A673 (cell line): ENCODE data around the gene ITPR1. TPM values are rescaled to one million over a fixed set of nuclear protein-coding genes. Genes with fewer than 3 reads are reported as not detected.

Experiments
- BruUV-seq: library from RNA; stranded (reverse); fragments of 400-500 nt; replicated peaks from 2 replicates; lab custom pipeline; 2021; lab: Mats Ljungman, UMichigan
- CTCF ChIA-PET: fragments of 300-600 bp; sonication (Branson Sonifier 250); formaldehyde crosslinking; loops from one replicate; lab custom pipeline; 2022; ENCODE audit warnings: antibody characterized with exemption; lab: Charles Lee
- POLR2A ChIA-PET: fragments of 300-600 bp; sonication (Branson Sonifier 250); formaldehyde crosslinking; loops from one replicate; lab custom pipeline; 2022; ENCODE audit warnings: antibody characterized with exemption; ENCODE audit not compliant: low non-redundant PET; lab: Charles Lee
- DNase-seq: peaks from one replicate; pipeline ENCODE4 v3.0.0-alpha.2; 2015; ENCODE audit warnings: low spot score
- H3K27ac ChIP-seq: fragments of 200-600 bp; sonication (generic); 2 replicates; pipeline ENCODE4 v1.5.1; 2016; ENCODE audit warnings: mixed run types, low read depth, mild to moderate bottlenecking, mixed read lengths, antibody characterized with exemption, low read length; ENCODE audit not compliant: poor library complexity, severe bottlenecking
- H3K27me3 ChIP-seq: fragments of 200-600 bp; sonication (generic); replicated peaks from 2 replicates; pipeline ENCODE4 v1.6.1; 2017; ENCODE audit warnings: mixed run types, low read depth, mild to moderate bottlenecking, mixed read lengths, antibody characterized with exemption, low read length; ENCODE audit not compliant: insufficient read depth, poor library complexity
- H3K36me3 ChIP-seq: fragments of 200-600 bp; sonication (generic); 2 replicates; pipeline ENCODE4 v1.6.1; 2016; ENCODE audit warnings: mixed run types, mild to moderate bottlenecking, mixed read lengths, antibody characterized with exemption, low read length; ENCODE audit not compliant: insufficient read depth, poor library complexity, severe bottlenecking
- H3K4me1 ChIP-seq: fragments of 200-600 bp; sonication (generic); 2 replicates; pipeline ENCODE4 v1.6.1; 2017; ENCODE audit warnings: mixed run types, mild to moderate bottlenecking, mixed read lengths, antibody characterized with exemption, low read length; ENCODE audit not compliant: insufficient read depth, poor library complexity, severe bottlenecking
- H3K4me3 ChIP-seq: fragments of 200-600 bp; sonication (generic); 2 replicates; pipeline ENCODE4 v1.5.1; 2016; ENCODE audit warnings: low read depth, mixed run types, mild to moderate bottlenecking, mixed read lengths, low read length; ENCODE audit not compliant: poor library complexity, severe bottlenecking
- H3K9me3 ChIP-seq: fragments of 200-600 bp; sonication (generic); 2 replicates; pipeline ENCODE4 v1.6.1; 2016; ENCODE audit warnings: mixed run types, low read depth, mild to moderate bottlenecking, mixed read lengths, antibody characterized with exemption, low read length; ENCODE audit not compliant: poor library complexity, severe bottlenecking
- CTCF ChIP-seq: fragments of 300-800, 200-600 bp; sonication (generic); conservative IDR thresholded peaks from 2 replicates; pipeline ENCODE4 v1.5.1; 2017; ENCODE audit warnings: low read depth, mild to moderate bottlenecking, antibody characterized with exemption, low read length, moderate library complexity, mixed read lengths
- EZH2 ChIP-seq: fragments of 200-600 bp; sonication (generic); IDR thresholded peaks from 2 replicates; pipeline ENCODE4 v1.6.1; 2017; ENCODE audit warnings: borderline replicate concordance, low read depth, mild to moderate bottlenecking, mixed read lengths, antibody characterized with exemption, low read length; ENCODE audit not compliant: poor library complexity, severe bottlenecking
- intact Hi-C: fragments of 100-400 bp; cut with micrococcal nuclease; formaldehyde crosslinking; loops from one replicate; pipeline ENCODE4 v1.10.0; 2022; ENCODE audit not compliant: unreplicated experiment
- total RNA-seq: library from RNA; stranded (reverse); gene quantifications from 2 replicates; pipeline ENCODE4 v1.2.3, GENCODE V29; 2021

Gene ITPR1
- total RNA-seq, 1 experiment from 2014 or later: 8.6 TPM

GRCh38 chr3:4826237-4827100 lies 333.3 kb downstream of the ITPR1 start:
- no peaks in the 10 kb centered on the region for H3K27me3 ChIP-seq
- intact Hi-C loops: no loop called here
- no peak for DNase-seq

GRCh38 chr3:4827767-4828166 lies 334.6 kb downstream of the ITPR1 start:
- ChIA-PET POLR2A (no interaction called here), CTCF (no interaction called here)
- no peak overlapping the region for H3K4me3 ChIP-seq
- H3K4me1 ChIP-seq: no peaks in the 10 kb centered on the region
- H3K36me3 ChIP-seq: no peaks in the 10 kb centered on the region
- no peaks in the 10 kb centered on the region for H3K9me3 ChIP-seq
- intact Hi-C loops: no loop called here
- DNase-seq: no peak
- no peak overlapping the region for H3K27ac ChIP-seq
- no peaks in the 10 kb centered on the region for H3K27me3 ChIP-seq
- TF ChIP-seq CTCF (no peak), EZH2 (no peak)
- no TSS peak for BruUV-seq

More at GRCh38 chr3:4826237-4827100, 333.3 kb downstream of the ITPR1 start:
- H3K9me3 ChIP-seq: no peaks in the 10 kb centered on the region
- BruUV-seq: no TSS peak
- POLR2A ChIA-PET: no interaction called here
- H3K27ac ChIP-seq: no peak overlapping the region
- CTCF ChIA-PET: no interaction called here
- no peaks in the 10 kb centered on the region for H3K36me3 ChIP-seq
- TF ChIP-seq EZH2 (no peak), CTCF (no peak)
- no peak overlapping the region for H3K4me3 ChIP-seq
- H3K4me1 ChIP-seq: no peaks in the 10 kb centered on the region

- no peak overlapping the region for H3K4me3 ChIP-seq
- H3K9me3 ChIP-seq: no peaks in the 10 kb centered on the region
- ChIA-PET CTCF (no interaction called here), POLR2A (no interaction called here)
- no TSS peak for BruUV-seq
- no peaks in the 10 kb centered on the region for H3K27me3 ChIP-seq
- no peak overlapping the region for H3K27ac ChIP-seq
- H3K36me3 ChIP-seq: no peaks in the 10 kb centered on the region
- intact Hi-C loops: no loop called here
- H3K4me1 ChIP-seq: no peaks in the 10 kb centered on the region
- no peak for DNase-seq
- TF ChIP-seq EZH2 (no peak), CTCF (no peak)
These were observed 335.3 kb downstream of the ITPR1 start for GRCh38 chr3:4828279-4829030.
